ENCODE results near the gene KCTD18. TPM values are rescaled to one million over a fixed set of nuclear protein-coding genes. Genes with fewer than 3 reads are reported as not detected.

The KCTD18 gene
- total RNA-seq = 11.2 and 12.4 TPM in 2 replicates

DNA sequence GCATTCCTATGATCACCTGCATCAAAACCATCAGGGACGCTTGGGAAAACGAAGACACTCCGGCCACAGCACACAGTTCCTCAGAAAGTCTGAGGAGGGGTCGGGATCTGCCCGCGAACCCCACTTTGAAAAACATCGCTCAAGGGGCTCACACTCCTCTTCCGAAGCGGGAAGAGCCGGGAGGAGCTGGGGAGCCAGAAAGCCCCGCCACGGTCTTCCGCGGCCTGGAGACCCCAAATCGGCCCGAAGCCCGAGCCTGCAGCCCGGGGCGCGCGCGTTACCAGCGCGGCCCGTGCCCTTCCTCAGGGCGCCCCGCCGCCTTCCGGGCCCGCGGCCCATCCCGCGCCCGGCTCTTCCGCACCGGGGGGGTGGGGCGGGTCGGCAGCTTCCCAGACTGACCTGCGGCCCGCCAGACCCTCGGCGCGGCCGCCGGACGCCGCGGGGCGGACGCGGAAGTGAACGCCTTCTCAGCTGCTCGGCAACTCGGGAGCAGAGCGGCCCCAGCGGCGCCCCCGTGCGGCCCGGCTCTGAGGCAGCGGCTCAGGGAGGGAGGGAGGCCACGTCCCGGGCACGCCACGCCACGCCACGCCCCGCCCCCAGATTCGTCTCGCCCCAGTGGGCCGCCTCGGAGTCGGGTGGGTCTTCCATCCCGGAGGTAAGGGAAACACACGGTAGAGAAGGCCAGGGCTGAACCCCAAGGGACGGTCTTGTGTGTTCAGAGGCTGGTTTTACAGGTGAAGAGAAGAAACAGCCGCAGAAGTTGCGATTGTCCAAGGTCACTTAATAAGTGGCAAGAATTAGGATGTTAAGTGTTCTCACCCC, at the start of gene KCTD18:
Gene KCTD18, minus strand, starts transcription at position 457 of the 822 bp plus-strand sequence. CDS start 3,052 bp downstream, outside the sequence.

GRCh38 chr2:200525882-200526651, 16.2 kb upstream of the KCTD18 start, which contains the start of gene SGO2:
SGO2 (plus strand) TSS chr2:200526207; CDS start chr2:200532976, 6,769 bp downstream.

Other genes starting within 250 kb of the KCTD18 start
- 8.9 and 19.4 TPM in 2 replicates for gene SPATS2L, start 203.4 kb downstream of the KCTD18 start, total RNA-seq
- 1.6 and 2.3 TPM in 2 replicates for gene SGO2, start 16.1 kb upstream of the KCTD18 start, total RNA-seq
- 0.43 and 1.5 TPM in 2 replicates for gene AOX1, start 75.9 kb upstream of the KCTD18 start, total RNA-seq